SIG-M5 (cell line): ENCODE measurements around the gene TPM1.
"Not testable (repeated sequence)": the region's sequence is repeated elsewhere in the genome, so short reads cannot be mapped to it uniquely, and the experiment has no call there.

Source experiments
- DNase-seq: peaks from one replicate; lab custom pipeline; 2025; lab: John Stamatoyannopoulos, UW

Gene TPM1

DNA sequence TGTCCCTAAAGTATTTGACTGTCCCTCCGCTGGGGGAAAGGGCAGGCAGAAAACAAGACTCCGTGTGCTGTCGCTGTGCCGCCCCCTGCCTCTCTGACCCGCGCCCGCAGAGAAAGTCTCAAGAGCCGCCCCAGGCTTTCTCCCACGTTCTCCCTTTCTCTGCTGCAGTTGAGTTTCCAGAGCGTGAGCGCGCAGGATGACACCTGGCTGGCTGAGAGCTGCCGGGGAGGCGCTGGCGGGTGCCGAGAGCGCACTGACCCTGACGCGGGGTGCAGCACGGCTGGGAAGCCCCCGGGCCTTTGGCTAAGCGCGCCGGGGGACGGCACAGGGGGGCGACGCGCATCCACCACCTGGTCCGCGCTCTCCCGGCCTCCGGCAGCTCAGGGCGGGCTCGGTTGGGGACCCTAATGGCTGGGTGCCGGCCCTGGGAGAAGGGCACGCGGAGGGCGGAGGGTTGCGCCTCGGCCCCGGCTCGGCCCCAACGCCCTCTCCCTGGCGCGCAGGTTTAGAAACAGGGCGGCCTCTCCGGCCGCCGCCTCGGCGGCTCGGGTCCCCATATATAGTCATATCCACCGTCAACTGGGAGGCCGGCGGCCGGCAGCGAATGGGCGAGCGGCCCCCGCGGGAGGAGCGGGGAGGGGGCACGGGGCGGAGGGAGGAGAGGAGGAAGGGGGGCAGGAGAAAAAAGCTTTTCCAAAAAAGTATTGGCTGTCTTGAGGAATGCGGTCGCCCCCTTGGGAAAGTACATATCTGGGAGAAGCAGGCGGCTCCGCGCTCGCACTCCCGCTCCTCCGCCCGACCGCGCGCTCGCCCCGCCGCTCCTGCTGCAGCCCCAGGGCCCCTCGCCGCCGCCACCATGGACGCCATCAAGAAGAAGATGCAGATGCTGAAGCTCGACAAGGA lies at the start of gene TPM1:
Gene TPM1, plus strand, starts transcription at position 774 of the 903 bp plus-strand sequence. Its CDS starts 83 bp downstream, at position 857.
- no peak for DNase-seq

DNA sequence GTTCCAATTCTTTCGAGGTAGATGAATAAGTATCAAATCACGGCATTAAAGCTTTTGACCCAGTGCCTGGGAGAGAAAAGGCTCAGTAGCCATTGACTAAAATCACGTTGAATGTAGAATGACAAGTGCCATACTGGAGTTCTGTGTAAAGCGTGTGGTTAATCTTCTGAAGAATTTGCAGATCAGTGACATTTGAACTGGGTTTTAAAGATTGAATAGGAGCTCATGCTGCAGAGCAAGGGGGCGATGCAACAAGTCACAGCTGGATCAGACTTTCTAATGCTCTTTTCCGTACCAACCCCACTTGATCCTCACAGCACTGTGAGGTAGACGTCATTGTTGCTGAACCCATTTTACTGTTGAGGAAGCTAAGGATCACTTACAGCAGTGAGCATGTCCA lies 49.5 kb upstream of the TPM1 start:
- no peak for DNase-seq

DNA sequence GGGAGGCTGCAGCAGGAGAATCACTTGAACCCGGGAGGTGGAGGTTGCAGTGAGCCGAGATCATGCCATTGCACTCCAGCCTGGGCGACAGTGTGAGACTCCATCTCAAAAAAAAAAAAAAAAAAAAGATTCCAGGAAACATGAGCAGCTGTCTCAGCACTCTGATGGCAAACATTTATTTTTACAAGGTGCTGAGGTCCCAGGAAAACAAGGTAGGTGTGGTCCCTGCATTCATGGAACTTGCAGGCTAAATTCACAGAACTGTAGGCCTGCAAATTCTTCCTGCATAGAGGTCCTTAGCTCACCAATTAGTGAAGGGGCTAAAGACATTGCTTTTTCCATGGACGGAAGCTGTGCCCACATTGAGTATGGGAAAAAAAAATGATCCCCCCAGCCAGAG lies 48.9 kb upstream of the TPM1 start:
- DNase-seq, result not testable (repeated sequence)

DNA sequence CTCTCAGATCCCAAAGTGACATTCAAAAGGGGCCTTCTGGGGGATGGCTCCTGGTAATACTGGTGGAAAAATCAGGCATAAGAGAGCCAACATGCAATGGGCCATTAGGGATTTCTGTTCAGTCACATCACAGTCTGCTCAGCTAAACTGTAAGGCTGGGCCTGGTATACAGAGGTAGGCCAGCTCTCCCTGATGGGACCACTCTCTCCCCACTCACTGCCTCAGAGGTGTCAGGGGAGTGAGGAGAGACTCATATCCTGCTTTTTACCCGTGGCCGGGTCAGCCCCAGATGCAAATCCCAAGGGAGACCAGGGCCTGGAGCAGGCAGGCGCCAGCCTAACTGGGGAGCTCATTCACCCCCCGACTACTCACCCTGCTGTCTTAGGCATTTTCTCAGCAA lies 48.1 kb upstream of the TPM1 start:
- no peak for DNase-seq

DNA sequence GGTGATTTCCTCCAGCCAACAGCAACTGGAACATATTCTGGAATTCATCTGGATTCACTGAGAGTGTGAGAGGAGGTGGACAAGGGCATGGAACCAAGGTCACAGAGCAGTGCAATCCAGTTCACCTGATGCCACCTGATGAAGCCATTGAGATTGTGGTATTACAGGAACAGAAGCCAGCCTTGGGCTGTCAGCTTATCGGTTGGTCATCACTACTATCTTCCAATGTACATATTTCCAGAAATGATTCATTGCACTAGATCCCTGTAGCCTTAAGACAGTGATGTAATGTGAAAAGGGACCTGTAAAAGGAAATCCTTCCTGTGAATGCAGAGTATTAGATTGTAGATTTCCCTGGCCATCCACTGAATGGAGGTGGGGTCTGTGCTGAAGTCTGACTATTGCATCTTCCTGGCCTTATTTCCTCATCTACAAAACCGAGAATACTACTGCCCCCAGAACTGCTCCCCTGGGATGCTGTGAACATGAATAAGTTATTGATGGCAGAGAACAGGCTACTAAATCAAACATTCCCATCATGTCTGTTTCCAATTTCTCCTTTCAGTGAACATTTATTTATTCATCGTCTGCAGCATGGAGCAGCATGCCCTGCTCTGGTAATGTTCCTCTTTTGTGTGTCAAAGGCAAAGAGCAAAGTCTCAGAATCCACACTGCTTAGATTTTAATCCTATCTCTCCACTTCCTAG lies 47.4 kb upstream of the TPM1 start:
- DNase-seq, result no peak

DNA sequence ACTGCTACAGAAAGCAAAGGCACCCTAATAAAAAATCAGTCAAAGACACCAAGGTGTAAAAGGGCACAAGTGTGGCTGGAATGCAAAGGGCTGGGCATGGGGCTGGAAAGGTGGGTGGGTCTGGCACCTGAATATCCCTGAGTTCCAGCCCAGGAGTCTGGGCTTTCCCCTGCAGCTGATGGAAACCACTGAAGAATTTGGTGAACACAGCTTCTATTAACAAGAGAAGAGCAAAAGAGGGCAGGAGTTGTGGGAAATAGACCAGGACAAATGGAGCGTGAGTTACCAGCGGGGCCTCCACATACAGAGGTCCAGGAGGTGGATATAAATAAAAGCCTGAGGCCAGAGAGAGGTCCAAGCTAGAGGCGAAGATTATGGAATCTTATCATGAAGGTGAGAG lies 45.1 kb upstream of the TPM1 start:
- DNase-seq, result no peak

DNA sequence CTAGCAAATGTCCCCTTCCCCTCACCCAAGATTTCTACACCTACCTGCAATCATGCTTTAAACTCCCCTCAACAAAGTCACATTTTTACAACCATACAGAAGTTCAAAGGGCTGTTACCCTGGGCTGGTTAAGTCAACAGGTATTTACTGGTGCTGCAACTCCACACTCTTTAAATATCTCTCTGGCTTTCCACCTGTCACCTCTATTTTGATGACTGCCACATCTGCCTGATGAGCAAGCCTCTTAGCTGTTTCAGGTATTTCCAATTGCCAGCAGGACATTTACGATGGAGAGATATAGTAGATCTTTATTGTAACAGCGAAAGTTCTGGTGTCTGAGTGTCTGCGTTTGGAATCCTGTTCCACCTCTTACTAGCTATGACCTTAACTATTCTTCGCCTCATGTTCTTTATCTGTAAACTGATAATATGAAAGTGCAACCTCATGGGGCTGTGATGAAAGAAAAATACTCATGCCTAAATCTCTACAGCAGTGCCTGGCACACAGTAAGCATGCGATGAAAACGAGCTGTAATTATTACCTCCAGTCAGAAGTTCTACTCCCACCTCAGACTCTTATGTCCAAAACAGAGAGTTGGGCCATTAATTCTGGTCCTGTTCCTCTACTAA lies 44.2 kb upstream of the TPM1 start:
- DNase-seq, result no peak

DNA sequence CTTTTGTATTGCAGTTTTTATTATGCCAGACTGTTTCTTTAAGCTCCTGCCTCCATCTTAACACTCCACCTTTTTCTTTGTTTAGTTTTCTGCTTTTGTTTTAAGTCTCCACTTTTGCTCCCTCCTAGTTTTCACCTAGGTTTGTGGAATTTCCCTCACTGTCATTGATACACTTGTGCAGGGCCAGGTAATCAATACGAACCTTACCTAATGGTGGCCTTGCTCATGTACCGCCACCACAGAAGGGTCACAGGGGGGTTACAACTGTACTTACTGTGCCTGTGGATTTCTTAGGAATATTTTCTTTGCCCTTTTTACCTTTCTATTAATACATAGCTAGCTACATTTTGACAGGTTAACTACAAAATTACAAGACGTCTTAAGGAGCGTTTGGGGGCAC lies 43.4 kb upstream of the TPM1 start:
- DNase-seq, result no peak

DNA sequence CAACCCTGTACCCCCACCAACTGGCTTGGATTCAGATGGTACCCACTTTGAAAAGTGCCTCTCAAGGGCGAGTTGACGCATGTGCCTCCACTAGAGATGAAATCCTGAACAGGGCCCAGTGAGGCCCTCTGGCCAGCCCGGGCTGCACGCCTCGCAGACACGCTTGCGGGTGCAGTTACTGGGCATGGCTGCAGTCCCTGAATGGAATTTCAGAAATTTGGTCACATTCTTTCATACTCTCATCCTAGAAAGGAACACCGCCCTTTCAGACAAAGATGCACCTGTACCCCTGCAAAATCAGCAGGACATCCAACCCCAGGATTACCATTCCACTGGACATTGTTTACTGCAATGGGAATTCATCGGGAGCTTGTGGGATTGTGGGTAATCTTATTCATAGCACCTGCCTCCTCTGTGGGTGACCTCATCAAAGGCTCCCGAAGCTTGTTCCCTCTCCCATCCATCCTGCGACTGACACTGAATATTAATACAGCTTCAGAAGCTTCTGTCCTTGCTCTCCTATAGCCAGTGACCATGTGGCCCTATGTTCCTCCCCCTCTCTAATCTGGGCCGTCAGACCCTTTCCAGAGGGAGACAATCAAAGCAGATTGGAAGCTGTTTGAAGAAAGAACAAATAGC lies 42.5 kb upstream of the TPM1 start:
- no peak for DNase-seq

DNA sequence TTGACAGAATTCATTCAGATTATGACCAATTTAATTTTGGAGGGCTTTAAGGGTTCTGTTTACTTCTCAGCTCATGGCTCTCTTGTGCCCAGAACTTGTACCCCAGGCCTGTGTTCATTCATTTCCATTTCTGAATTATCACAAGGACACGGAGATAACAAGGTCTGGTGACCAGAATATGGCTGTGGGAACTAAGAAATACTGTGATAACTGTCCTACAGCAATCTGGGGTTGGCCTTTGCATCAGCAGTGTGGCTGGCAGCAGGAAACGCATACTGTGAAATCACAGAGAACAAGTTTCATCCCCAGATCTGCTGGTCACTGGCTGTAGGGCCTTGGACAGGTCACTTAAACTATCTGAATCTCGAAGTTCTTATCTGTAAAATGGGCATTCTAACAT lies 41.8 kb upstream of the TPM1 start:
- no peak for DNase-seq

DNA sequence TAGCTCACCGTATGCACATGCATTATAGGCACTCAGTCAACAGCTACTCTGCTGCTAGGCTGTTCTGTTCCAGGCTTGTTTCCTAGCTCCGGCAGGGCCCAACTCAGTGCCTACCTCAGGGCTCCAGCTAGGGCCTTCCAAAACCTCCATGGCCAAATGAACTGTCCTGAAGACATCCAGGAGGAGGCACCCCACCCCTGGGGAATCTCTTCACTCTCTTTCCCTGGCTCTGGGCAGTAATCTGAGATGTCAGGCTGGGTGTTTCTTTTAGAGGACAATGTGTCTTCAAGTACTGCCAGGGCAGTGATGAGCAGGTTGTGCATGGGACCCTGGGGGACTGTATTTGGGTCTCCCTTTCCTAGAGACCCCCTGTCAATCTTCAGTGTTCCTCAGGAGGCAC lies 38.3 kb upstream of the TPM1 start:
- no peak for DNase-seq

DNA sequence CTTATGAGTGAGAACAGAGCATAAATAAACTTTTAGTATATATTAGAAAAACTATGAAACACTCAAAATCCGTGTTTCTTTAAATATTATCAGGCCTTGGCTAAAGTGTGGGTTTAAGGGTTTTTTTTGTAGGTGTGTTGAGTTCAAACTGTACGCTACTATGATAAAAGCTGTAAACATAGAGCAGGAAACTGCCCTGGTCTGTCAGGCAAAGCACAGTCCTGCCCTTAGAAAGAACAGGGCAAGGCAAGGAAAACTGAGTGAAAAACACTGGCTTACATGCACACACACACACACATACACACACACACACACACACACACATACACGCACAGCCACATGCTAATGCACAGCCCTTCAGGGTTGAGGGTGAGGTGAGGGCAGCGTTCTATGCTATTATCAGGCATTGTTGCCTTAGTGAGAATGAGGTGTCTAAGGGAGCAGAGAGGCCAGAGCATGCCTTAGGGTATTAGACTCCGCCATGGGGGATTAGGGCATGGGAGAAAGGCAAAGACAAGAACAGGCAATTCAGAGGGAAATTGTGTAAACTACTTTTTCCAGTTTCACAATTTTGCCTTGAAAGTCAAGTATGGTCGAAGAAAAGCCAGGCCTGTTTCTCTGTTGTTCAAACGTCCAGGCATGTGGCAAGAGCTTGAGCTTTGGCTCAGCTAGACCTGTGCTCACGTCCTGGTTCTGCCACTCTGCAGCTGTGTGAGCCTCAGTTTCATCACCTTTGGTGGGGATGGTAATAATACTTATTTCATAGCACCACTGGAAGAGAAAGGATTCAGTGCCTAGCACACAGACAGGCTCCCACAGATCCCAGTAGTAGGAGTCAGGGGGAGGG lies 36.3 kb upstream of the TPM1 start:
- DNase-seq, result no peak

DNA sequence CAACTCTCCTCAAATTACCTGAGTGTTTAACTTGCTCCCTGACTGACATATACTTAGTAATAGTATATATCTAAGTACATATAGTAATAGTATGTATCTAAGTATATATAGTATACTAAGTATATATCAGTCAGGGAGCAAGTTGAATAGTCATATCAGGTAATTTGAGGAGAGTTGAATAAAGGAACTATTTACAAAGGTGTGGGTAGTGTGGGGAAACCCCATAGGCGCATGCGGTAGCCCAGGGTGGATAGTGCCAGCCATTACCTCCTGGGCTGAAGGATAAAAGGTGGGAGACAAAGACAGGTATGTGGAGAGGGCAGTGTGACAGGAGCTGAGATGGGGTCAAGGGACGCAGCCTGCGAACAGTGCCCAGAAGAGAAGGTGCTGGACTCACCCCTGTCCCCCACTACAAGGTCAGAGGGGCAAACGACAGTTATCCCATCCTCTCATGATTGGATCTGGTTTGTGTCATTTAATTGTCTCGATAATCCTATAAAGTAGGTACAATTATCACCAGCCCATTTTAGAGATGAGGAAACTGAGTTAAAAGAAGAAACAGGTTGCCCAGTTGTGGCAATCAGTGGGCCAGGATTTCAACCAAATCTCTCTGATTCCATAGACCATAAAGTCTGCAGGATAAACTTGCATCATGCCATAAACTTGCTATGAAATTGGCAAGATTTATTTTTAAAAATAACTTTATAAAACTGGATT lies 34.1 kb upstream of the TPM1 start:
- DNase-seq, result no peak

DNA sequence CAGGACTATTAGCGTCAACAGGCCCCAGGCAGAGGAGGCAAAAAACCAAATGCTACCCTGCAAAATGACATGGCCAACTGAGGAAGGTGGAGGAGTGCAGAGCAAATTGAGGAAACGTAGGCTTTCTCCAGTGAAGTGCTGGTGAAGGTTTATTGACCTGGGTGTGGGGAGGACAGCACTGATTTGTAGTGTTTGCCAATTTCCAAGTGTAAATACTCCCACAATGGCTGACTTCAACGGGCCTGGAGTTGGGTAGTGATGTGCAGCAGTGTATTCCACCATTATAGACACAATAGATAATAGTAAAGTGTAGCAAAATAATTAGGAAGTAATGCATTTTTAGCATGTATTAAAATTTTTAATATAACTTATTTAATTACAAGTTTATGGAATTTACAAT lies 32.2 kb upstream of the TPM1 start:
- DNase-seq, result no peak

DNA sequence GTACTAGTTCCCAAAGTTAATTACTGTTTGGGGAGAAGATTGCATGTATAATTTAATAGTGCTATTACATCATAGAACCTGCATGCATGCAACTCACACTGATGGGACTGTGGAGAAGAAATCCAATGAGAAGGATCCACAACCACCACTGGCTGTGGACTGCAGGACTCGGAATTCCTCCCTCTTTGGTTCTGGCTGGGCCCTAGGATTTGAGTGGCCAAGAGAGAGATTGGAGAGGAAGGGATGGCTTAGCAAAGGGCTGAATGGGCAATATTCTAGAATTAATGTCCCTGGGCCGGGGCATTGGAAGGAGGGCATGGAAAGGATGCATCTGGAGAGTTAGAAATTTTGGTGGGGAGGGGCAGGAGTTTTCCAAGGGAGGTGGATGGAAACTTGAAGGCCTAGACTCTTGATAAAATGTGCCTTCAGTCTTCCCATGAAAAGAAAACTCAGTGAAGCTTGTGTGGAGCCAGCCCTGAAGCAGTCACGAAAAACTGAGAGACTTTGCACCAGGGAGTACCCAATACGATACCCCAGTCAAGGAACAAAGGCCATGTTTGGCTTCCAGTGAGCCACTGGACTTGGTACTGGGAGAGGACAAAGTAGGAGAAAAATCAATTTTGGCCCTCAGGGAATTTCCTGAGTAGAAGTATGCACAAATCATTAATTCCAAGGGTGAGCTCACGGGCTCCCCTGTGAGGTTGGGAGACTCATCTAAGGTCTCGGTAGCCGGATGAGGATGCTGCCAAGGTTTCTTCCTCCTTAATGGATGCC lies 31.4 kb upstream of the TPM1 start:
- DNase-seq, result no peak

DNA sequence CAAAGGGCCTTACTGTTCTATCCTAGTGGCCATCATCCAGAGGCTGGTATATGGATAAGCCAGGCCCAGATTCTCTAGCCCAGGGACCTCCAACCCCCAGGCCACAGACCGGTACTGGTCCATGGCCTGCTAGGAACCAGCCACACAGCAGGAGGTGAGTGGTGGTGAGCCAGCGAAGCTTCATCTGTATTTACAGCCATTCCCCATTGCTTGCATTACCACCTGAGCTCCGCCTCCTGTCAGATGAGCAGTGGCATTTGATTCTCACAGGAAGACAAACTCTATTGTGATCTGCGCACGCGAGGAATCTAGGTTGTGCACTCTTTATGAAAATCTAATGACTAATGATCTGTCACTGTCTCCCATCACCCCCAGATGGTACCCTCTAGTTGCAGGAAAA lies 30.1 kb upstream of the TPM1 start:
- DNase-seq, result no peak

DNA sequence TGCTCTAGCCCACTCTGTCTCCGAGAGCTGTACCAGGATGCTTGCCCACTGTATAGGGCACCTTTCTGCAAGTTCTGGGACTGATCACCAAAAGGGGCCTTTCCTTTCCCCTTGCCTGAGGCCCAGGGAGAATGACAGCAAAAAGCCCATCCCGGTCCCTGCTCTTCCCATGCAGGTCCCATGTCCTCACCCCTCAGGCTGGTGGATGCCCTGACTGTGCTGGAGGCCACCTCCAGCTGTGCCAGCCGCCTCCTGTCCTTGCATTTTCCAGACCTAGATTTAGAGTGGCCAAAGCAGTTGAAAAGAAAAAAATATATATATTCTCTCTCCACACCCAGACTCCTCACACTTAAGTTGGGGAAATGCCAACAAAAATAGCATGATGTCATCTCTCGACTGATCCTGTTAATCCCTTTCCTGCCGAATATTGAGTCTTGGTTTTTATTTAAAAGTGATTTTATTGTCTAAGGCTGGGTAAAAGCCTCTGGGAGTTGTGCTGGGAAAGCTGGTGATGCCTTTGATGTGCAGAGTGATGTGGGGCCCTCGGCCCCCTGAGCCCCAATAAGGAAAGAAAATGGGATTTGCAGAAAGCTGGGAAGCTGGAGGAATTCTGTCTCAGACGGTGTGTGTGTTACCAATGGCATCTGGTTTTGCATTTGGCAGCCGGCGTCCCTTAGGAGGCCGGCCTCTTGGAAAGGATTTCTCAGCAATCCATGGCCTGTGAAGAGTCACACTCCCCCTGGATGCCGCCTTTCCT lies 29.3 kb upstream of the TPM1 start:
- DNase-seq, result no peak

DNA sequence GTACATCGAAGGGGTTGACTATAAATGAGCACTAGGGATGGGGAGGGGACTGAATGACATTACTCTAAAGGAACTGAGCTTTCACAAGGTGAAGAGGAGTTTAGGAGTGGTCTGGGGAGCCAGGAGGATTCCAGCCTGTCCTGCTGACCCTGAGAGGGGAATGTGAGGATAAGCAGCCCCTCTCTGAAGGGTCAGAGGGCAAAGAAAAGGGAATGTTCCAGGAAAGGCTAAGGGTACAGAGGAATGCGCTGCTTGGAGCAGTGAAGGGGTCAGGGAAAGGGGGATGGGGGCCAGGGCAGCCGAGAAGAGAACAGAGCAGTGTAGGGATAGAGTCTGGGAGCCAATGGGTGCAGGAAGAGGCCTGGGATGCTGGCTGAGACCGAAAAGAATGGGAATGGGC lies 28.0 kb upstream of the TPM1 start:
- no peak for DNase-seq

DNA sequence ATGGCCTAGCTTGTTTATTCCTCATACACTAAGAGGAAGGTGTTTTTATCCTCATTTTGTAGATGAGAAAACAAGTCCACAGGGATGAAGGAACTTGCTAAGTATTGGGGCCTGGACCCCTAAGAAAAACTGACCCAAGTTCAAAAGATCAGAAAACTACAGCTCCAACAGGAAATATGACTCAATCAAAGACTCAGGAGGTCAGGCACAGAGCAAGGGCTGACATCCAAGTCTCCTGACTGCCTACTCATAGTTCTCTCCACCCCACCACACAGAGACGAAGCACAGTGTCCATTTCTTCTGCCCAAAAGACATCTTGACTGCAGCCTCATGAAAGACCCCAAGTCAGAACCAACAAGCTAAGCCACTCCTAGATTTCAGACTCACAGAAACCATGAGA lies 26.9 kb upstream of the TPM1 start:
- DNase-seq, result no peak
